Activated CD8-positive, alpha-beta memory T cell treated with anti-CD3 and anti-CD28 coated beads for 36 hours (primary cell): ENCODE results near the gene NEU3. TPM values are rescaled to one million over a fixed set of nuclear protein-coding genes. Genes with fewer than 3 reads are reported as not detected.
"Not testable (repeated sequence)": the region's sequence is repeated elsewhere in the genome, so short reads cannot be mapped to it uniquely, and the experiment has no call there.

Experiments used
- CTCF ChIA-PET: fragments of 350-600 bp; sonication (Branson Sonifier 250); formaldehyde crosslinking; loops from one replicate; lab custom pipeline; 2021; ENCODE audit warnings: antibody characterized with exemption; lab: Charles Lee
- POLR2A ChIA-PET: fragments of 350-600 bp; sonication (Branson Sonifier 250); formaldehyde crosslinking; loops from one replicate; lab custom pipeline; 2021; ENCODE audit warnings: antibody characterized with exemption; lab: Charles Lee
- total RNA-seq, 2 experiments: library from RNA; stranded (reverse); gene quantifications; one replicate each; pipeline ENCODE4 v1.2.3, GENCODE V29; 2021

Gene NEU3
- total RNA-seq, 2 experiments from 2014 or later = 15.6 to 15.7 TPM

- CTCF ChIA-PET, POLR2A ChIA-PET: not testable (repeated sequence)
Measured at GRCh38 chr11:75044381-75045170, 55.8 kb downstream of the NEU3 start.

DNA sequence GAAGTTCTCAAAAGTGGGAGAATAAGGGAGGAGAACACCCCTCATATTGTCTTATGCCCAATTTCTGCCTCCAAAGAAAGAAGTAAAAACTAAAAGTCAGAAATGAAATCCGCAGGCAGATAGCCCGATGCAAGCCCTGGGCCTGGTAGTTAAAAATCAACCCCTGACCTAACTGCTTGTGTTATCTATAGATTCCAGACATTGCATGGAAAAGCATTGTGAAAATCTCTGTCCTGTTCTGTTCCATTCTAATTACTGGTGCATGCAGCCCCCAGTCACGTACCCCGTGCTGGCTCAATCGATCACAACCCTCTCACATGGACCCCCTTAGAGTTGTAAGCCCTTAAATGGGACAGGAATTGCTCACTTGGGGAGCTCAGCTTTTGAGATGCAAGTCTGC lies 57.9 kb downstream of the NEU3 start:
- POLR2A ChIA-PET, CTCF ChIA-PET: not testable (repeated sequence)

- ChIA-PET POLR2A (no interaction called here), CTCF (no interaction called here)
Measured at GRCh38 chr11:75047191-75047590, 58.5 kb downstream of the NEU3 start.

DNA sequence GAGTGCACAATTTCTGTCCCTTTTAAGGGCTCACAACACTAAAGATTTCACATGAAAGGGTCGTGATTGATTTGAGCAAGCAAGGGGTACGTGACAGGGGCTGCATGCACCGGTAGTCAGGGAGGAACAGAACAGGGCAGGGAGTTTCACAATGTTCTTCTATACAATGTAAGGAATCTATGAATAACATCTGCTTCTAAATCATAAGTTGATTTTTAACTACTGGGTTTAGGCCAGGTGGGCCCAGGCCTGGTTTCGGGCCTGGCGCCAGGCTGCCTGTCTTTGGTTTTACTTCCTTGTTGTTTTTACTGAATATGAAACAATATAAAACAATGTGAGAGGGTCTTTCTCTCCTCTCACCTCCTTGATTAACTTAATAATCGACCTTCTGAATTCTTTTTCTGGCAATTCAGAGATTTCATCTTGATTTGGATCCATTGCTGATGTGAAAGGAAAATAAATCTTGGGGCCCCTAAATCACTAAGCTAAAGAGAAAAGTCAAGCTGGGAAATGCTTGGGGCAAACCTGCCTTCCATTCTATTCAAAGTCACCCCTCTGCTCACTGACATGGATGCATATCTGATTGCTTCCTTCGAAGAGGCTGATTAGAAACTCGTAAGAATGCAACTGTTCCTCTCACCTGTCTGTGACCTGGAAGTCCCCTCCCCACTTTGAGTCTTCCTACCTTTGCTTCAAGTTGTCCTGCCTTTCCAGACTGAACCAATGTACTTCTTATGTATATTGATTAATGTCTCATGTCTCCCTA lies 61.0 kb downstream of the NEU3 start:
- POLR2A ChIA-PET = not testable (repeated sequence)

DNA sequence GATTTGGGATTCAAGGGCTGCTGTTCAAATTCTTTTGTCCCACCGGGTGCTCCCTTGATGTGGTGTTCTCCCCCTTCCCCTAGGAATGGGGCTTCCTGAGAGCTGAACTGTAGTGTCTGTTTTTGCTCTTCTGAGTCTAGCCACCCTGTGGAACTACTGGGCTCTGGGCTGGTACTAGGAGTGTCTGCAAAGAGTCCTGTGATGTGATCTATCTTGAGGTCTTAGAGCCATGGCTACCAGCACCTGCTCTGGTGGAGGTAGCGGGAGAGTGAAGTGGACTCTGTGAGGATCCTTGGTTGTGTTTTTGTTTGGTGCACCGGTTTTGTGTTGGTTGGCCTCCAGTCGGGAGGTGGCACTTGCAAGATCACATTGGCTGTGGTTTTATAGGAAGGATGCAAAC lies 61.8 kb downstream of the NEU3 start:
- CTCF ChIA-PET = no interaction called here
- POLR2A ChIA-PET = no interaction called here

More for the DNA sequence above, 61.0 kb downstream of the NEU3 start:
- CTCF ChIA-PET = not testable (repeated sequence)

DNA sequence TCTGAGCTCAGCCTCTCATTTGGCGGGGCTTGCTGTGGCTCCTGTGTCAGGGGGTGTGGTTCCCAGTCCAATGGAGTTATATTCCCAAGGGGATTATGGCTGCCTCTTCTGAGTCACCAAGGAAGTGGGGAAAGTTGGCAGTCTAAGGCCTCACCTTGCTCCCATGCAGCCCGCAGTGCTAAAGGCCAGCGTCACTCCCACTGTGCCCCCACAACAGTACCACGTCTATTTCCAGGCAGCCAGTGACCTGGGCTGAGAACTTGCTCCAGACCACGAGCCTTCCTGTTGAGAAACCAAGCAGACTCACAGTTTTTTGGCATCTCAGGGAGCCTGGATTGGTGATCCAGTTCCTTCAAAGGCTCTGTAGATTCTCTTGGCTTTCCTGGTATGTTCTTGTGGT lies 62.3 kb downstream of the NEU3 start:
- ChIA-PET CTCF (no interaction called here), POLR2A (no interaction called here)

GRCh38 chr11:75052457-75052856 lies 63.7 kb downstream of the NEU3 start:
- ChIA-PET POLR2A (no interaction called here), CTCF (no interaction called here)

DNA sequence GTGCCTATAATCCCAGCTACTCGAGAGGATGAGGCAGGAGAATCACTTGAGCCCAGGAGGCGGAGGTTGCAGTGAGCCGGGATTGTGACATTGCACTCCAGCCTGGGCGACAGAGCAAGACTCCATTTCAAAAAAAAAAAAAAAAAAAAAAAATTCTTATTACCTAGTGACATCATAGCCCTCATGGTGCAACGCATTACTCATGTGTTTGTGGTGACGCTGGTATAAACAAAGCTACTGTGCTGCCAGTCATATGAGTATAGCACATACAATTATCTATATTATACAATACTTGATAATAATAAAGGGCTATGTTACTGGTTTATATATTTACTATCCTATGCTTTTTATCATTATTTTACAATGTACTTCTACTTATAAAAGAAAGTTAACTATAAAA lies 66.8 kb downstream of the NEU3 start:
- POLR2A ChIA-PET = no interaction called here
- CTCF ChIA-PET = interaction anchor here (0.7 to 1.2 kb wide), 3 partner anchors 9 to 34 kb away, joined by 3 read pairs; no protein-coding TSS in a partner anchor

GRCh38 chr11:75056814-75057213 lies 68.1 kb downstream of the NEU3 start:
- ChIA-PET POLR2A (no interaction called here), CTCF (interaction anchor here (1.4 kb wide), 1 partner anchor 192 kb away, joined by 4 read pairs; no protein-coding TSS in a partner anchor)

DNA sequence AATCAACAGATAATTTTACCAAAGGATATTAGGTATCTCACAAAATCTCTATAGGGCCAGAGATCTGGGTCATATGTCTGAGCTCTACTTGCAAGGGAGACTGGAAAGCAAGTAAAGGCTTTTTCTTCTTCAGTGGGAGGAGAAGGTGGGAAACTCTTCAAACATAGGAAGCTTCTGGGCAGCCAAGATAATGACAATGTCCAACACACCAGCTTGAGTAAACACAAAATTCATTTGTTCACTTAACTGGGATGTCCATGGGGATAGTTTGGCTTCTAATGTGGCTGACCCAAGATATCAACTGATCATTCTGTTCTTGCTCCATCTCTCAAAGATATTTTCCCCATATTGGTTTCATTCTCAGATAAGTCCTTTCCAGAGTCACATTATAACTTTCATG lies 70.6 kb downstream of the NEU3 start:
- CTCF ChIA-PET = no interaction called here
- POLR2A ChIA-PET = no interaction called here

DNA sequence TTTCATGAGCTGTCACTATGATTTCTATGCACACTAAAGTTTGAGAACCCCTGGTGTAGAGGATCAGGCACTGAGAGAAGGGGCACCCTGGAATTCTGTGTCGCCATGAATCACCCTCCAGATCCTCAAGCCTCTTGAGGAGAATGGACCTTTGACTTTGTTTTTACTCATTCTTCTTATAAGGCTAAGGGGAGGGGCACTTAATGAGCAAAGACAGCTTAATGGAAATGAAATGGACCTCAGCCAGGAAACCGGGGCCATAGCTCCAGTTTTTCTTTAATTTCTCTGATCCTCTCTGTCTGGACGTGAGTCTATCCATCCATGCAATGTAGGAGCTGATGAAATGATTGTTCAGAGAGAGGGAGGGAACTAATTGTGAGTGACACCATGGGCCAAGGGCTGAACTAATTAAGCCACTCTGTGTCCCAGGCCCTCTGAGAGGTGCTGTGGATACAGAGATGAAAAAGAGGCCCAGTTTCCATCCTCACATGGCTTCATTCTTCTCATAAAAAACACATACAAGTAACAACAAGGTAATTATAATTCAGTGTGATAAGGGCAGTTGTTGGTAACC lies 75.1 kb downstream of the NEU3 start:
- ChIA-PET CTCF (interaction anchor here (0.9 to 1.1 kb wide), 2 partner anchors 8 to 179 kb away, joined by 3 read pairs; no protein-coding TSS in a partner anchor), POLR2A (no interaction called here)

- POLR2A ChIA-PET = no interaction called here
- CTCF ChIA-PET = interaction anchor here (1.0 kb wide), 1 partner anchor 34 kb away, joined by 3 read pairs; no protein-coding TSS in a partner anchor
Measured at GRCh38 chr11:75066061-75066460, 77.3 kb downstream of the NEU3 start.

Other genes starting within 250 kb of the NEU3 start
- gene RNF169, start 240.1 kb upstream of the NEU3 start, total RNA-seq = 10 to 100 TPM; 11.9 to 12.3 TPM
- gene XRRA1, start 39.8 kb upstream of the NEU3 start, total RNA-seq = 10 to 100 TPM; 31.0 to 34.6 TPM
- 100 to 1,000 TPM; 145 to 159 TPM for gene SPCS2, start 39.7 kb upstream of the NEU3 start, total RNA-seq
- gene OR2AT4, start 107.9 kb downstream of the NEU3 start, total RNA-seq = not detected
- not detected for gene SLCO2B1, start 162.2 kb downstream of the NEU3 start, total RNA-seq